HCT116 (cell line): ENCODE results near the gene NDUFS7. TPM values are rescaled to one million over a fixed set of nuclear protein-coding genes. Genes with fewer than 3 reads are reported as not detected.

Source experiments
- ATAC-seq: fragments of 200-7000 bp; cut with Tn5 transposase; 2 replicates; pipeline ENCODE4 v1.9.1; 2020; ENCODE audit warnings: mild to moderate bottlenecking, moderate library complexity
- Bru-seq: library from RNA; stranded (reverse); fragments of 400-500 nt; gene quantifications from one replicate; lab custom pipeline; 2021; lab: Mats Ljungman, UMichigan
- BruChase-seq, 2 experiments: library from RNA; stranded (reverse); fragments of 400-500 nt; gene quantifications; one replicate each; lab custom pipeline; 2021; lab: Mats Ljungman, UMichigan
- BruUV-seq: library from RNA; stranded (reverse); fragments of 400-500 nt; replicated peaks from 2 replicates; lab custom pipeline; 2021; lab: Mats Ljungman, UMichigan
- CTCF ChIA-PET: fragments of 300-600 bp; sonication (Branson Sonifier 250); formaldehyde crosslinking; loops from one replicate; lab custom pipeline; 2021; ENCODE audit warnings: antibody characterized with exemption; lab: Charles Lee
- POLR2A ChIA-PET: fragments of 300-600, 350-600 bp; sonication (Branson Sonifier 250); formaldehyde crosslinking; loops from one replicate; lab custom pipeline; 2021; ENCODE audit warnings: antibody characterized with exemption; lab: Charles Lee
- RAD21 ChIA-PET, 2 experiments: fragments of 300-600 bp; sonication (Branson Sonifier 250); formaldehyde crosslinking; loops; one replicate each; lab custom pipeline; 2023; ENCODE audit warnings: low total read pairs in 2 of 2; ENCODE audit not compliant: uncharacterized antibody in 2 of 2, unreplicated experiment in 2 of 2, low non-redundant PET in 1 of 2; lab: Charles Lee
- DNase-seq: peaks from one replicate; pipeline ENCODE4 v3.0.0-alpha.2; 2010; ENCODE audit warnings: low read depth, low spot score
- H2AFZ ChIP-seq: fragments of 200-600 bp; shearing (Covaris generic), sonication (generic); 2 replicates; pipeline ENCODE4 v1.6.1; 2017; ENCODE audit warnings: low read depth, mixed run types, mixed read lengths, antibody characterized with exemption, low read length; ENCODE audit not compliant: poor library complexity, severe bottlenecking
- H3K27ac ChIP-seq: 2 replicates; pipeline ENCODE4 v1.5.1; 2012; ENCODE audit warnings: low read depth, low read length
- H3K27me3 ChIP-seq: fragments of 200-600 bp; sonication (generic); 2 replicates; pipeline ENCODE4 v1.6.1; 2016; ENCODE audit warnings: mixed run types, low read length, mixed read lengths; ENCODE audit not compliant: insufficient read depth
- H3K36me3 ChIP-seq, 2 experiments: fragments of 200-500 bp in 1 of 2; fragments of 200-600 bp in 1 of 2; sonication (Bioruptor generic) in 1 of 2; sonication (generic) in 1 of 2; 2 replicates each; pipeline versions ENCODE4 v1.5.1 to v1.6.1; 2014 to 2016; ENCODE audit warnings: low read length in 2 of 2, inconsistent platforms in 1 of 2, mixed read lengths in 1 of 2, mixed run types in 1 of 2; ENCODE audit not compliant: insufficient read depth in 2 of 2, control insufficient read depth in 1 of 2
- H3K4me1 ChIP-seq, 2 experiments: fragments of 200-600 bp in 1 of 2; sonication (generic) in 1 of 2; 2 replicates each; pipeline versions ENCODE4 v1.5.1 to v1.6.1; 2012 to 2017; ENCODE audit warnings: low read length in 2 of 2, inconsistent platforms in 1 of 2, mild to moderate bottlenecking in 1 of 2, mixed read lengths in 1 of 2, mixed run types in 1 of 2, moderate library complexity in 1 of 2; ENCODE audit not compliant: insufficient read depth in 2 of 2, control insufficient read depth in 1 of 2
- H3K4me2 ChIP-seq: fragments of 200-600 bp; sonication (generic); 2 replicates; pipeline ENCODE4 v1.6.1; 2017; ENCODE audit warnings: mixed run types, low read length, mixed read lengths
- H3K4me3 ChIP-seq, 2 experiments: fragments of 200-600 bp in 1 of 2; sonication (generic) in 1 of 2; replicated peaks in 1 of 2; 2 replicates each; pipeline ENCODE4 v1.5.1; 2011 to 2016; ENCODE audit warnings: low read length in 2 of 2, control low read depth in 1 of 2, low read depth in 1 of 2, mild to moderate bottlenecking in 1 of 2, mixed read lengths in 1 of 2, mixed run types in 1 of 2
- H3K79me2 ChIP-seq: fragments of 200-600 bp; sonication (generic); 2 replicates; pipeline ENCODE4 v1.6.1; 2017; ENCODE audit warnings: mild to moderate bottlenecking, mixed run types, low read length, moderate library complexity, mixed read lengths; ENCODE audit not compliant: insufficient read depth
- H3K9ac ChIP-seq: fragments of 200-600 bp; sonication (generic); 2 replicates; pipeline ENCODE4 v1.6.1; 2016; ENCODE audit warnings: low read length, mixed read lengths
- H3K9me2 ChIP-seq: fragments of 200-600 bp; sonication (generic), shearing (Covaris generic); 2 replicates; pipeline ENCODE4 v1.6.1; 2017; ENCODE audit warnings: mixed run types, mild to moderate bottlenecking, moderate library complexity; ENCODE audit not compliant: insufficient read depth
- H3K9me3 ChIP-seq, 2 experiments: fragments of 200-500 bp in 1 of 2; fragments of 200-600 bp in 1 of 2; sonication (Bioruptor generic) in 1 of 2; sonication (generic) in 1 of 2; 2 replicates each; pipeline ENCODE4 v1.6.1; 2014 to 2017; ENCODE audit warnings: low read length in 2 of 2, mixed read lengths in 2 of 2, inconsistent platforms in 1 of 2, low read depth in 1 of 2, mild to moderate bottlenecking in 1 of 2, mixed run types in 1 of 2, moderate library complexity in 1 of 2; ENCODE audit not compliant: control insufficient read depth in 1 of 2, insufficient read depth in 1 of 2
- H4K20me1 ChIP-seq: fragments of 200-600 bp; sonication (generic), shearing (Covaris generic); 2 replicates; pipeline ENCODE4 v1.6.1; 2017; ENCODE audit warnings: mixed run types, mild to moderate bottlenecking, moderate library complexity; ENCODE audit not compliant: insufficient read depth
- CBX3 ChIP-seq: IDR thresholded peaks from 2 replicates; pipeline ENCODE4 v1.6.1; 2012; ENCODE audit warnings: low read depth
- CEBPB ChIP-seq: IDR thresholded peaks from 2 replicates; pipeline ENCODE4 v1.6.1; 2012; ENCODE audit warnings: low read depth
- EGR1 ChIP-seq: IDR thresholded peaks from 2 replicates; pipeline ENCODE4 v1.6.1; 2012; ENCODE audit warnings: low read depth
- ELF1 ChIP-seq: IDR thresholded peaks from 2 replicates; pipeline ENCODE4 v1.6.1; 2012; ENCODE audit warnings: low read depth, borderline replicate concordance
- EZH2phosphoT487 ChIP-seq: fragments of 200-600 bp; IDR thresholded peaks from 2 replicates; pipeline ENCODE4 v1.6.1; 2018; ENCODE audit warnings: antibody characterized with exemption, borderline replicate concordance
- FOSL1 ChIP-seq: IDR thresholded peaks from 2 replicates; pipeline ENCODE4 v1.6.1; 2012; ENCODE audit warnings: low read depth
- JUND ChIP-seq: IDR thresholded peaks from 2 replicates; pipeline ENCODE4 v1.6.1; 2012
- POLR2A ChIP-seq: IDR thresholded peaks from 2 replicates; pipeline ENCODE4 v1.7.0; 2011; ENCODE audit warnings: borderline replicate concordance; ENCODE audit not compliant: insufficient read depth, insufficient read length; ENCODE audit errors: extremely low read depth
- POLR2AphosphoS5 ChIP-seq: IDR thresholded peaks from 2 replicates; pipeline ENCODE4 v1.6.1; 2011; ENCODE audit warnings: mild to moderate bottlenecking, low read depth, low read length, moderate library complexity
- RAD21 ChIP-seq: IDR thresholded peaks from 2 replicates; pipeline ENCODE4 v1.6.1; 2012; ENCODE audit warnings: low read depth, mild to moderate bottlenecking
- SP1 ChIP-seq: IDR thresholded peaks from 2 replicates; pipeline ENCODE4 v1.6.1; 2012; ENCODE audit warnings: low read depth
- SRF ChIP-seq: IDR thresholded peaks from 2 replicates; pipeline ENCODE4 v1.6.1; 2012; ENCODE audit warnings: low read depth
- TCF7L2 ChIP-seq: IDR thresholded peaks from 2 replicates; pipeline ENCODE4 v1.7.0; 2011; ENCODE audit warnings: borderline replicate concordance, inconsistent platforms; ENCODE audit not compliant: insufficient read depth, insufficient read length; ENCODE audit errors: extremely low read depth
- YY1 ChIP-seq: IDR thresholded peaks from 2 replicates; pipeline ENCODE4 v1.6.1; 2011; ENCODE audit warnings: low read length, low read depth, moderate library complexity, mild to moderate bottlenecking; ENCODE audit not compliant: insufficient replicate concordance; ENCODE audit errors: extremely low read depth
- ZFX ChIP-seq: fragments of 450-650 bp; IDR thresholded peaks from 2 replicates; pipeline ENCODE4 v1.6.1; 2017
- ZNF274 ChIP-seq: fragments of 200-500 bp; sonication (Bioruptor generic); IDR thresholded peaks from 2 replicates; pipeline ENCODE4 v1.6.1; 2014; ENCODE audit warnings: mild to moderate bottlenecking, low read depth, low read length, inconsistent platforms
- intact Hi-C: fragments of 100-400 bp; cut with micrococcal nuclease; formaldehyde crosslinking; loops from 2 replicates; pipeline ENCODE4 v1.10.0; 2022
- long read RNA-seq: library from polyadenylated mRNA; unstranded; transcript quantifications from one replicate; pipeline ENCODE4 v2.0.0, GENCODE V29; 2021; ENCODE audit not compliant: unreplicated experiment
- polyA plus RNA-seq: library from polyadenylated mRNA; unstranded; fragments of >200 nt; gene quantifications from 2 replicates; pipeline ENCODE4 v1.2.1, GENCODE V29; 2012; ENCODE audit warnings: missing spikeins
- total RNA-seq: library from RNA; stranded (reverse); gene quantifications from one replicate; pipeline ENCODE4 v1.2.1, GENCODE V29; 2021; ENCODE audit not compliant: unreplicated experiment
- TF ChIP-seq, protein P1 (sequence below): IDR thresholded peaks from 2 replicates; pipeline ENCODE4 v1.6.1; 2011; ENCODE audit warnings: mild to moderate bottlenecking, low read length, moderate library complexity; ENCODE audit not compliant: insufficient replicate concordance; ENCODE audit errors: extremely low read depth
- TF ChIP-seq, protein P2 (sequence below): IDR thresholded peaks from 2 replicates; pipeline ENCODE4 v1.6.1; 2012
- TF ChIP-seq, protein P3 (sequence below): IDR thresholded peaks from 2 replicates; pipeline ENCODE4 v1.6.1; 2012; ENCODE audit warnings: low read depth

The NDUFS7 gene
- total RNA-seq = 114 TPM
- polyA plus RNA-seq = 110 and 137 TPM in 2 replicates
- percentile 52 among the genes with signal in this experiment for Bru-seq, nascent RNA
- BruChase-seq, experiment 1, labeled RNA remaining after a 6-hour chase = percentile 66 among the genes with signal in this experiment
- percentile 60 among the genes with signal in this experiment for BruChase-seq, experiment 2, labeled RNA remaining after a 2-hour chase
- long read RNA-seq, transcript NDUFS7-201 (8 exons, 1,039 nt) = major isoform, 93 of 168 reads
- long read RNA-seq, transcript NDUFS7-217 (1 exons, 3,743 nt) = minor isoform, 16 of 168 reads
- long read RNA-seq, partial matches to known transcripts = 45 of 168 reads
- long read RNA-seq, other reads (novel, unspliced or antisense) = 8 of 168 reads

GRCh38 chr19:1383312-1384084 lies at the start of gene NDUFS7:
Gene NDUFS7, plus strand, starts transcription at chr19:1383907. Its CDS starts 20 bp downstream, at chr19:1383927.
- H3K27me3 ChIP-seq = no peaks in the 10 kb centered on the region
- peak within 1 kb of the TSS; percentile 97 for H3K4me2 ChIP-seq
- no TSS peak for BruUV-seq
- H3K27ac ChIP-seq = peak within 1 kb of the TSS; percentile 60
- H3K9me3 ChIP-seq = no peaks in the 10 kb centered on the region
- H4K20me1 ChIP-seq = no peaks in the 10 kb centered on the region
- H3K79me2 ChIP-seq = peaks cover 15% of the 10 kb centered on the region
- H3K9ac ChIP-seq = peak within 1 kb of the TSS; percentile 94
- H3K36me3 ChIP-seq = no peaks in the 10 kb centered on the region; a peak in 1 of 4 replicates
- H3K4me3 ChIP-seq = peak within 1 kb of the TSS; percentile 80 to 92
- H3K4me1 ChIP-seq = peaks cover 5 to 16% of the 10 kb centered on the region in 2 experiments
- intact Hi-C loops = no loop called here
- ChIA-PET RAD21 (interaction anchor here in 1 of 2 experiments (0.6 kb wide), 1 partner anchor 114 kb away, joined by 4 read pairs; no protein-coding TSS in a partner anchor), POLR2A (interaction anchor here (0.6 to 1.1 kb wide), 3 partner anchors 8 to 115 kb away, joined by 3 to 4 read pairs (median 3); partner anchors contain the start of gene CIRBP), CTCF (interaction anchor here (1.8 to 1.9 kb wide), 2 partner anchors 70 to 139 kb away, joined by 4 to 7 read pairs; no protein-coding TSS in a partner anchor)
- DNase-seq (peak; percentile 84), ATAC-seq (peak; percentile 81)
- H2AFZ ChIP-seq = no peak within 1 kb of the TSS
- no peaks in the 10 kb centered on the region for H3K9me2 ChIP-seq
- TF ChIP-seq FOSL1 (no peak; the same call in 1 of the 2 replicates), CEBPB (peak; percentile 93), RAD21 (no peak; the same call in 1 of the 2 replicates), ZFX (peak; percentile 75; the same call in 1 of the 2 replicates), SP1 (peak; percentile 86), SRF (no peak; the same call in 1 of the 2 replicates), YY1 (peak; percentile 97), POLR2AphosphoS5 (peak; percentile 66), EGR1 (no peak), CBX3 (no peak; the same call in none of the 2 replicates), JUND (no peak), EZH2phosphoT487 (no peak), ZNF274 (no peak), TCF7L2 (peak; percentile 54), ELF1 (no peak; the same call in 1 of the 2 replicates), POLR2A (no peak)
- TF ChIP-seq, protein P1, sequence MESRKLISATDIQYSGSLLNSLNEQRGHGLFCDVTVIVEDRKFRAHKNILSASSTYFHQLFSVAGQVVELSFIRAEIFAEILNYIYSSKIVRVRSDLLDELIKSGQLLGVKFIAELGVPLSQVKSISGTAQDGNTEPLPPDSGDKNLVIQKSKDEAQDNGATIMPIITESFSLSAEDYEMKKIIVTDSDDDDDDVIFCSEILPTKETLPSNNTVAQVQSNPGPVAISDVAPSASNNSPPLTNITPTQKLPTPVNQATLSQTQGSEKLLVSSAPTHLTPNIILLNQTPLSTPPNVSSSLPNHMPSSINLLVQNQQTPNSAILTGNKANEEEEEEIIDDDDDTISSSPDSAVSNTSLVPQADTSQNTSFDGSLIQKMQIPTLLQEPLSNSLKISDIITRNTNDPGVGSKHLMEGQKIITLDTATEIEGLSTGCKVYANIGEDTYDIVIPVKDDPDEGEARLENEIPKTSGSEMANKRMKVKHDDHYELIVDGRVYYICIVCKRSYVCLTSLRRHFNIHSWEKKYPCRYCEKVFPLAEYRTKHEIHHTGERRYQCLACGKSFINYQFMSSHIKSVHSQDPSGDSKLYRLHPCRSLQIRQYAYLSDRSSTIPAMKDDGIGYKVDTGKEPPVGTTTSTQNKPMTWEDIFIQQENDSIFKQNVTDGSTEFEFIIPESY = peak; percentile 59
- TF ChIP-seq, protein P2, sequence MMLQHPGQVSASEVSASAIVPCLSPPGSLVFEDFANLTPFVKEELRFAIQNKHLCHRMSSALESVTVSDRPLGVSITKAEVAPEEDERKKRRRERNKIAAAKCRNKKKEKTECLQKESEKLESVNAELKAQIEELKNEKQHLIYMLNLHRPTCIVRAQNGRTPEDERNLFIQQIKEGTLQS = peak; percentile 100
- TF ChIP-seq, protein P3, sequence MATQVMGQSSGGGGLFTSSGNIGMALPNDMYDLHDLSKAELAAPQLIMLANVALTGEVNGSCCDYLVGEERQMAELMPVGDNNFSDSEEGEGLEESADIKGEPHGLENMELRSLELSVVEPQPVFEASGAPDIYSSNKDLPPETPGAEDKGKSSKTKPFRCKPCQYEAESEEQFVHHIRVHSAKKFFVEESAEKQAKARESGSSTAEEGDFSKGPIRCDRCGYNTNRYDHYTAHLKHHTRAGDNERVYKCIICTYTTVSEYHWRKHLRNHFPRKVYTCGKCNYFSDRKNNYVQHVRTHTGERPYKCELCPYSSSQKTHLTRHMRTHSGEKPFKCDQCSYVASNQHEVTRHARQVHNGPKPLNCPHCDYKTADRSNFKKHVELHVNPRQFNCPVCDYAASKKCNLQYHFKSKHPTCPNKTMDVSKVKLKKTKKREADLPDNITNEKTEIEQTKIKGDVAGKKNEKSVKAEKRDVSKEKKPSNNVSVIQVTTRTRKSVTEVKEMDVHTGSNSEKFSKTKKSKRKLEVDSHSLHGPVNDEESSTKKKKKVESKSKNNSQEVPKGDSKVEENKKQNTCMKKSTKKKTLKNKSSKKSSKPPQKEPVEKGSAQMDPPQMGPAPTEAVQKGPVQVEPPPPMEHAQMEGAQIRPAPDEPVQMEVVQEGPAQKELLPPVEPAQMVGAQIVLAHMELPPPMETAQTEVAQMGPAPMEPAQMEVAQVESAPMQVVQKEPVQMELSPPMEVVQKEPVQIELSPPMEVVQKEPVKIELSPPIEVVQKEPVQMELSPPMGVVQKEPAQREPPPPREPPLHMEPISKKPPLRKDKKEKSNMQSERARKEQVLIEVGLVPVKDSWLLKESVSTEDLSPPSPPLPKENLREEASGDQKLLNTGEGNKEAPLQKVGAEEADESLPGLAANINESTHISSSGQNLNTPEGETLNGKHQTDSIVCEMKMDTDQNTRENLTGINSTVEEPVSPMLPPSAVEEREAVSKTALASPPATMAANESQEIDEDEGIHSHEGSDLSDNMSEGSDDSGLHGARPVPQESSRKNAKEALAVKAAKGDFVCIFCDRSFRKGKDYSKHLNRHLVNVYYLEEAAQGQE = no peak
